Measurements from ENCODE around the gene MMP28. TPM values are rescaled to one million over a fixed set of nuclear protein-coding genes. Genes with fewer than 3 reads are reported as not detected.

MMP28 gene
- total and polyA plus RNA-seq, 5 donors: 4.6 to 9.2 (median 5.7) TPM

DNA sequence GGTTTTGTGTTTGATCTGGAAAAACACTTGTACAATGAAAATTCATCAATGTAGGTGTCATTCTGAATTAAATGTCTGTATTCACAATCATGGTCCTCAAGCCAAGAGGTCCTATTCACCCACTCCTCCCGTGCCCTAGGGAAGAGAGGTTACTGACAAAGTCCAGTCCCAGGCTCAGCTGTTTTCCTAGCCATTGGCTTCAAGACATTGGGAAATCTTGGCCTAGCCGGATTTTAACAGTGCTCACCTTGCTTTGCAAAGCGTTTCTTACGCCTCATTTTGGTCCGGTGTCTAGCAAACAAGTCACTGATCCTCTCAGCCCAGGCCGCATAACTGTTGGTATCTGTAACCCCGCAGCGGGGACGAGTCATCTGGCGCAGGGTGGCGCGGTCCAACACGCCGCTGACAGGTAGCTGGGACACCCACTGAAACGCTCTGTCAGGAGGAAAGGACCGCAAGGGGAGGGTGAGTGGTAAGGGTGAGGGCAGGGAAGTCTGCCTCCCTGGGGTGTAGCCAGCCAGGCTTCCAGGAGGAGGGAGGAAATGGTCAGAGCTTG is 16.7 kb downstream of the MMP28 start:
- no peak overlapping the region for H3K4me3 ChIP-seq (ENCODE audit: low read length)
- ATAC-seq (no peak), DNase-seq (peak in 1 of 3 donors; percentile 58)
- WGBS: 87% methylated on average over 16 of the region's 16 CpGs
- H3K4me1 ChIP-seq (ENCODE audit: control insufficient read depth, insufficient read depth, low read length): peaks cover 22% of the 10 kb centered on the region
- H3K27me3 ChIP-seq (ENCODE audit: control insufficient read depth, insufficient read depth): no peaks in the 10 kb centered on the region
- H3K9me3 ChIP-seq (ENCODE audit: control insufficient read depth, low read length): no peaks in the 10 kb centered on the region
- intact Hi-C loops (cut with DNase I): no loop called here
- H3K27ac ChIP-seq (ENCODE audit: low read length): no peak overlapping the region

DNA sequence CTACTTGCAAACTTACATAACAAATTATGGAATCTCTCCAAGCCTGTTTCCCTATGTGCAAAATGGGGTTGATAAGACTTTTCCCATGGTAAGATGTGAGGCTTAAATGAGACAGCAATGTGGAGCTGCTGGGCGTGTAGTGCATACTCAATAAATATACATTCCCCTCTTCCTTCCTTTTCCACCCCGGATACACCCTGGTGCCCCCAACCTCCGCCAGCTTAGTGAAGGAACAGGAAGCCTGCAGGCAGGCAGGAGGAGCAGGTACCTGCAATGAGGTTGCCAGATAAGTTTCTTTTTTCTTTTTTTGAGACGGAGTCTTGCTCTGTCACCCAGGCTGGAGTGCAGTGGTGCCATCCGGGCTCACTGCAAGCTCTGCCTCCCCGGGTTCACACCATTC is 19.9 kb downstream of the MMP28 start:
- intact Hi-C loops (cut with DNase I): no loop called here
- Histone ChIP-seq H3K27ac (ENCODE audit: low read length) (peak overlapping the region; percentile 54), H3K9me3 (ENCODE audit: control insufficient read depth, low read length) (no peaks in the 10 kb centered on the region), H3K4me3 (ENCODE audit: low read length) (no peak overlapping the region), H3K4me1 (ENCODE audit: control insufficient read depth, insufficient read depth, low read length) (peaks cover 20% of the 10 kb centered on the region), H3K27me3 (ENCODE audit: control insufficient read depth, insufficient read depth) (no peaks in the 10 kb centered on the region)
- 69% methylated on average over 6 of the region's 6 CpGs for WGBS
- ATAC-seq (no peak), DNase-seq (no peak)

DNA sequence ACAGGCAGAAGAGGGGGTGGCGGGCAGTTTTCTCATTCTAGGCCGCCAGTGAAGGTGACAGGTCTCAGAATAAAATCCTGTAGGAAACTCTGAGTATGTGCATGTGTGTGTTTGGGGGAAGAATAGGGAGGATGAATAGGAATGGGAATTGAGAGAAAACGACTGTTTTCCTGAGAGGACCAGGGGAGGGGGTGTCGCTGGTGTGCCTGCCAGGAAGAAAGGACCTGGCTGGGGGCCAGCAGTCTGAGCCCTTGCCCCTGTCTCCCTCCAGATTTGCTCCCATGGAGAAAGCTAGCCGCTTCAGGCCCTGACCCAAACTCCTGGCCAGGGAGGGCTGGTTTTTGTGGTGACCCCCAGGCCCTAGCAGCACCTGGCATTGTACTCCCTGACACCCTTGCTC is 20.4 kb downstream of the MMP28 start:
- Histone ChIP-seq H3K27ac (ENCODE audit: low read length) (peak overlapping the region; percentile 54), H3K9me3 (ENCODE audit: control insufficient read depth, low read length) (no peaks in the 10 kb centered on the region), H3K4me1 (ENCODE audit: control insufficient read depth, insufficient read depth, low read length) (peaks cover 20% of the 10 kb centered on the region), H3K4me3 (ENCODE audit: low read length) (no peak overlapping the region), H3K27me3 (ENCODE audit: control insufficient read depth, insufficient read depth) (no peaks in the 10 kb centered on the region)
- DNase-seq: peak in 1 of 3 donors; percentile 63
- no peak for ATAC-seq
- intact Hi-C loops (cut with DNase I): no loop called here
- WGBS: 66% methylated on average over 5 of the region's 5 CpGs

- intact Hi-C loops (cut with DNase I): no loop called here
Measured at GRCh38 chr17:35774499-35774898, 20.9 kb downstream of the MMP28 start.

DNA sequence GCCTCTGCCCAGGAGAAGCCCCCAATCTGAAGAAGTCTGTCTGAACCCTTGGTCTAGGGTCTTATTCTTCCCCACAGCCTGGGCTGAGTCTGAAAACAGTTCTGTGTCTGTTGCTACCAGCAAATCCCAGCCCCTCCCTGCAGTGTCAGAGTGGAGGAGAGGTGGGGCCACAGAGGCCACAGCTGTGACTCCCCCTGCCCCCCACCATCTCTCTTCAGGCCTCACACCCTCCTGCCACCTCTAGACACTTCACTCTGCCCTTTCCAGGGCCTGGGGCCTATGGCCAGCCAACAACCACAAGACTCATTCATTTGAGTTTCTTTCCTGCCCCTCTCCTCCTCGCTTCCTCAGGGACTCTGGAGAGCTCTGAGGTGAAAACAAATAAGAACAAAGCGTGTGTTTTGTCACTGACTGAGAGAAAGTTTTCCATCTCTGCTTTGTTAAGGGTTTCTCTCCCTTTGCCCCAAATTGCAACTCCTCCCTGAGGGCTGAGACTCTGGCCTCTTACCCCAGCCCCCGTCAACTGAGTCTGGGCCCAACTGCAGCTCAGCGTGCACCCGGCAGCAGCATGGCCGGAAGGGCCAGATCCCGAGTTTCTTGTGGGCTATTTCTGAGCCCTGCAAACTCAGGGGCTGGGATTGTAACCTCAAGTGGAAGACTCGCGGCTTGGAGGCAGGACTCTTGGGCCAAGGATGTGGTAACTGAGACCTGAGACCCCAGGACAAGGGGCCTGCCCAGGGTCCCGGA is 21.6 kb downstream of the MMP28 start:
- Histone ChIP-seq H3K4me1 (ENCODE audit: control insufficient read depth, insufficient read depth, low read length) (peaks cover 20% of the 10 kb centered on the region), H3K9me3 (ENCODE audit: control insufficient read depth, low read length) (no peaks in the 10 kb centered on the region), H3K27me3 (ENCODE audit: control insufficient read depth, insufficient read depth) (no peaks in the 10 kb centered on the region), H3K4me3 (ENCODE audit: low read length) (no peak overlapping the region), H3K27ac (ENCODE audit: low read length) (peak overlapping the region; percentile 63)
- DNase-seq: no peak
- intact Hi-C loops (cut with DNase I): no loop called here
- 47% methylated on average over 10 of the region's 10 CpGs for WGBS
- peak; percentile 21 to 53 for ATAC-seq

More at GRCh38 chr17:35774499-35774898, 20.9 kb downstream of the MMP28 start:
- H3K27ac ChIP-seq (ENCODE audit: low read length): peak overlapping the region; percentile 63
- peak; percentile 77 to 88 (median 86) for DNase-seq
- WGBS: 49% methylated on average over 5 of the region's 5 CpGs
- H3K4me3 ChIP-seq (ENCODE audit: low read length): no peak overlapping the region
- ATAC-seq: peak; percentile 74 to 80
- no peaks in the 10 kb centered on the region for H3K9me3 ChIP-seq (ENCODE audit: control insufficient read depth, low read length)
- H3K4me1 ChIP-seq (ENCODE audit: control insufficient read depth, insufficient read depth, low read length): peaks cover 20% of the 10 kb centered on the region
- no peaks in the 10 kb centered on the region for H3K27me3 ChIP-seq (ENCODE audit: control insufficient read depth, insufficient read depth)

GRCh38 chr17:35773129-35773528 is 22.3 kb downstream of the MMP28 start:
- Histone ChIP-seq H3K27ac (ENCODE audit: low read length) (no peak overlapping the region), H3K4me3 (ENCODE audit: low read length) (no peak overlapping the region), H3K4me1 (ENCODE audit: control insufficient read depth, insufficient read depth, low read length) (peaks cover 20% of the 10 kb centered on the region), H3K27me3 (ENCODE audit: control insufficient read depth, insufficient read depth) (no peaks in the 10 kb centered on the region), H3K9me3 (ENCODE audit: control insufficient read depth, low read length) (no peaks in the 10 kb centered on the region)
- DNase-seq (no peak), ATAC-seq (no peak)
- intact Hi-C loops (cut with DNase I): no loop called here
- 90% methylated on average over 20 of the region's 20 CpGs for WGBS

DNA sequence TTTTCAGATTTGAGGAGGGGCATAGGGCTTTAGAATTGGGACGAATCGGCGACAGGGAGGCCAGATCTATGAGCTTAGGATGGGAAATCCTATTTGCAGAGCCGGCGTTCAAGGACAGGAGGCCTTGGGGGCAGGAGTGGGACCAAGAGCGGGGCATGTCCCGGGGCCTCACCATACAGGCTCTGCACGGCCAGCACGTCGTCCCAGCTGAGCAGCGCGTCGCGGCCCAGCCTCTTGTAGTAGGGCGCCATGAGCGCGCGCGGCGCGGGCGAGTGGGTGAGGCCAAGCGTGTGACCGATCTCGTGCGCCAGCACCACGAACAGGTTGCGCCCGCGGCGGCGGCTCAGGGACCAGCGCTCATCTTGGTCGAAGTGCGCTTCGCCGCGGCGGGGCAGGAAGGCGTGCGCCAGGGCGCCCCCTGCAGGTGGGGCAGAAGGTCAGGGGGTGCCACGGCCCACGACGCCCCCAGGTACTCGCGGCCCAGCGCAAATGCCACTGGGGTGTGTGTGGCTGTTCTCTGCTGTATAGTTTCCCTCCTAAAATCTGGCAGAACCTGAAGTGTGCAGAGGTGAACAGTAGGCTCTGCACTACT is 25.4 kb downstream of the MMP28 start:
- peaks cover 14% of the 10 kb centered on the region for H3K4me1 ChIP-seq (ENCODE audit: control insufficient read depth, insufficient read depth, low read length)
- no peak overlapping the region for H3K4me3 ChIP-seq (ENCODE audit: low read length)
- ATAC-seq: no peak
- H3K27ac ChIP-seq (ENCODE audit: low read length): no peak overlapping the region
- intact Hi-C loops (cut with DNase I): loop anchor here in 1 of 4 donors (5.0 kb wide), 1 partner anchor 32 kb away; no protein-coding TSS in a partner anchor
- DNase-seq: no peak
- no peaks in the 10 kb centered on the region for H3K9me3 ChIP-seq (ENCODE audit: control insufficient read depth, low read length)
- WGBS: 93% methylated on average over 48 of the region's 48 CpGs
- H3K27me3 ChIP-seq (ENCODE audit: control insufficient read depth, insufficient read depth): no peaks in the 10 kb centered on the region

- no peak for ATAC-seq
- 93% methylated on average over 2 of the region's 2 CpGs for WGBS
Measured at GRCh38 chr17:35768797-35769196, 26.6 kb downstream of the MMP28 start.

DNA sequence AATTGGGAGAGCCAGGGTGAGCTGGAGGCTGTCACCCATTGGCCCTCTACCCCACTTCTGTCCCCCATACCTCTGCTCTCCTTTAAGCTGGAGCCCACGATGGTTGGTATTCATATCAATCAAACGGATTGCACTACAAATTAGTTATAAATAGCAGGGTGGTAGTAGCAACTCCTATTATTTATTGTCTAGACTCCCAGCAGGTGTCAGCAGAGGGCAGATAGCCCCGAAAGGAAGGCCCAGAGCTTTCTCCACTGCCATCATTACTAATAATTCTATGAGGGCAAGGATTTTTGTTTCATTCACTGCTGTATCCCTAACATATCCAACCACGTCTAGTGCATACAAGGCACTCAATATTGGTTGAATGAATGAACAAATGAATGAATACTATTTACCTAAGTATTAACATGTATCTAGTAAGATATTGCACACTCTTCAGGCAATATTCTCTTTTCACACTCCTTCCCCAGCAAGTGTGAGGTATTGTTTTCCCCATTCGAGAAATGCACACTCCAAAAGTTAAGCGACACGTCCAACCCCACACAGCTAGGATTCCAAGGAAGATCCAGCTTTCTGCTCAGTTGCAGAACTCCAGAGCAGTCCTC is 28.4 kb downstream of the MMP28 start:
- Histone ChIP-seq H3K4me3 (ENCODE audit: low read length) (no peak overlapping the region), H3K4me1 (ENCODE audit: control insufficient read depth, insufficient read depth, low read length) (peaks cover 2% of the 10 kb centered on the region), H3K27ac (ENCODE audit: low read length) (no peak overlapping the region), H3K27me3 (ENCODE audit: control insufficient read depth, insufficient read depth) (no peaks in the 10 kb centered on the region), H3K9me3 (ENCODE audit: control insufficient read depth, low read length) (no peaks in the 10 kb centered on the region)
- WGBS: 46% methylated on average over 7 of the region's 7 CpGs
- no peak for ATAC-seq
- intact Hi-C loops (cut with DNase I): loop anchor here in 2 of 4 donors (1.0 to 5.0 kb wide), 2 partner anchors 35 to 37 kb away; no protein-coding TSS in a partner anchor
- DNase-seq: peak in 1 of 3 donors; percentile 69

More at GRCh38 chr17:35768797-35769196, 26.6 kb downstream of the MMP28 start:
- Histone ChIP-seq H3K27me3 (ENCODE audit: control insufficient read depth, insufficient read depth) (no peaks in the 10 kb centered on the region), H3K4me1 (ENCODE audit: control insufficient read depth, insufficient read depth, low read length) (peaks cover 5% of the 10 kb centered on the region), H3K27ac (ENCODE audit: low read length) (no peak overlapping the region), H3K4me3 (ENCODE audit: low read length) (no peak overlapping the region), H3K9me3 (ENCODE audit: control insufficient read depth, low read length) (no peaks in the 10 kb centered on the region)
- intact Hi-C loops (cut with DNase I): loop anchor here in 1 of 4 donors (5.0 kb wide), 1 partner anchor 34 kb away; no protein-coding TSS in a partner anchor
- no peak for DNase-seq

GRCh38 chr17:35766489-35766877 is 29.0 kb downstream of the MMP28 start:
- WGBS: 91% methylated on average over 24 of the region's 24 CpGs
- ATAC-seq (no peak), DNase-seq (no peak)
- H3K4me1 ChIP-seq (ENCODE audit: control insufficient read depth, insufficient read depth, low read length): peaks cover 2% of the 10 kb centered on the region
- H3K27ac ChIP-seq (ENCODE audit: low read length): no peak overlapping the region
- H3K9me3 ChIP-seq (ENCODE audit: control insufficient read depth, low read length): no peaks in the 10 kb centered on the region
- H3K27me3 ChIP-seq (ENCODE audit: control insufficient read depth, insufficient read depth): no peaks in the 10 kb centered on the region
- intact Hi-C loops (cut with DNase I): loop anchor here in 1 of 4 donors (5.0 kb wide), 1 partner anchor 36 kb away; no protein-coding TSS in a partner anchor
- H3K4me3 ChIP-seq (ENCODE audit: low read length): no peak overlapping the region

Data from right cardiac atrium (tissue), 5 donors.